ENCODE results near the gene SULF2.

SULF2 gene

GRCh38 chr20:47726632-47727031 is 58.6 kb downstream of the SULF2 start:
- no peak for TF ChIP-seq ZFP30 (CRISPR knock-in tag; IDR thresholded peaks at IDR 0.05)
- TF ChIP-seq SNAI2 (CRISPR knock-in tag; IDR thresholded peaks at IDR 0.05): no peak
- TF ChIP-seq ARNTL (CRISPR knock-in tag; IDR thresholded peaks at IDR 0.05; ENCODE audit: borderline replicate concordance, low read depth): no peak
- no peak for TF ChIP-seq TCF4 (CRISPR knock-in tag; IDR thresholded peaks at IDR 0.05; ENCODE audit: borderline replicate concordance)
- TF ChIP-seq PPARA (CRISPR knock-in tag; IDR thresholded peaks at IDR 0.05; ENCODE audit: borderline replicate concordance): no peak
- no peak for TF ChIP-seq TOX (CRISPR knock-in tag; IDR thresholded peaks at IDR 0.05; ENCODE audit: borderline replicate concordance)
- TF ChIP-seq BACH2 (CRISPR knock-in tag; IDR thresholded peaks at IDR 0.05; ENCODE audit: borderline replicate concordance): no peak
- TF ChIP-seq POU6F1 (CRISPR knock-in tag; IDR thresholded peaks at IDR 0.05; ENCODE audit: borderline replicate concordance, low read depth): no peak
- TF ChIP-seq ZNF565 (CRISPR knock-in tag; conservative IDR thresholded peaks at IDR 0.05; ENCODE audit: low read depth): no peak
- no peak for TF ChIP-seq ISL1 (CRISPR knock-in tag; IDR thresholded peaks at IDR 0.05)
- no peak for TF ChIP-seq GLIS3 (CRISPR knock-in tag; IDR thresholded peaks at IDR 0.05)
- TF ChIP-seq ZNF70 (CRISPR knock-in tag; IDR thresholded peaks at IDR 0.05): no peak
- ATAC-seq: no peak

- no peak for TF ChIP-seq SNAI2 (CRISPR knock-in tag; IDR thresholded peaks at IDR 0.05)
- no peak for TF ChIP-seq ZNF8 (CRISPR knock-in tag; IDR thresholded peaks at IDR 0.05)
- TF ChIP-seq CSRNP3 (CRISPR knock-in tag; IDR thresholded peaks at IDR 0.05): no peak
- no peak for TF ChIP-seq ARNTL (CRISPR knock-in tag; IDR thresholded peaks at IDR 0.05; ENCODE audit: borderline replicate concordance, low read depth)
- TF ChIP-seq ZNF565 (CRISPR knock-in tag; conservative IDR thresholded peaks at IDR 0.05; ENCODE audit: low read depth): no peak
- TF ChIP-seq ISL1 (CRISPR knock-in tag; IDR thresholded peaks at IDR 0.05): no peak
- TF ChIP-seq TSHZ2 (CRISPR knock-in tag; IDR thresholded peaks at IDR 0.05): no peak
- no peak for TF ChIP-seq POU6F1 (CRISPR knock-in tag; IDR thresholded peaks at IDR 0.05; ENCODE audit: borderline replicate concordance, low read depth)
- TF ChIP-seq GLIS3 (CRISPR knock-in tag; IDR thresholded peaks at IDR 0.05): no peak
- TF ChIP-seq ZC3H10 (CRISPR knock-in tag; IDR thresholded peaks at IDR 0.05): no peak
- peak; percentile 84 for ATAC-seq
Observed at GRCh38 chr20:47725248-47725973, 59.9 kb downstream of the SULF2 start.

- no peak for ATAC-seq
- TF ChIP-seq ZNF70 (CRISPR knock-in tag; IDR thresholded peaks at IDR 0.05) (no peak), SNAI2 (CRISPR knock-in tag; IDR thresholded peaks at IDR 0.05) (no peak), PATZ1 (CRISPR knock-in tag; IDR thresholded peaks at IDR 0.05; ENCODE audit: borderline replicate concordance) (no peak), ESRRG (CRISPR knock-in tag; IDR thresholded peaks at IDR 0.05) (no peak), CREB5 (CRISPR knock-in tag; IDR thresholded peaks at IDR 0.05; ENCODE audit: low read depth) (no peak), TSHZ2 (CRISPR knock-in tag; IDR thresholded peaks at IDR 0.05) (no peak), ISL1 (CRISPR knock-in tag; IDR thresholded peaks at IDR 0.05) (no peak), ARNTL (CRISPR knock-in tag; IDR thresholded peaks at IDR 0.05; ENCODE audit: borderline replicate concordance, low read depth) (no peak), CSRNP3 (CRISPR knock-in tag; IDR thresholded peaks at IDR 0.05) (no peak), OSR1 (CRISPR knock-in tag; IDR thresholded peaks at IDR 0.05) (no peak), ZNF565 (CRISPR knock-in tag; conservative IDR thresholded peaks at IDR 0.05; ENCODE audit: low read depth) (no peak), GLIS3 (CRISPR knock-in tag; IDR thresholded peaks at IDR 0.05) (no peak), ZFP30 (CRISPR knock-in tag; IDR thresholded peaks at IDR 0.05) (no peak)
Observed at GRCh38 chr20:47724910-47725247, 60.4 kb downstream of the SULF2 start.
